Peyer's patch (tissue), 4 donors: Measurements from ENCODE around the gene CDK17.

Experiments used
- CTCF ChIP-seq, 6 experiments: fragments of 450-650 bp in 4 of 6; fragments of 200-600 bp in 2 of 6; sonication (generic) in 1 of 6; IDR thresholded peaks; one replicate each; pipeline ENCODE4 v1.5.1; 2017 to 2019; ENCODE audit warnings: antibody characterized with exemption in 6 of 6, mild to moderate bottlenecking in 3 of 6, moderate library complexity in 1 of 6
- POLR2A ChIP-seq, 2 donors: fragments of 450-650 bp; IDR thresholded peaks; one replicate each; pipeline ENCODE4 v1.5.1; 2017; ENCODE audit warnings: antibody characterized with exemption in 2 of 2, mild to moderate bottlenecking in 2 of 2, moderate library complexity in 2 of 2

DNA sequence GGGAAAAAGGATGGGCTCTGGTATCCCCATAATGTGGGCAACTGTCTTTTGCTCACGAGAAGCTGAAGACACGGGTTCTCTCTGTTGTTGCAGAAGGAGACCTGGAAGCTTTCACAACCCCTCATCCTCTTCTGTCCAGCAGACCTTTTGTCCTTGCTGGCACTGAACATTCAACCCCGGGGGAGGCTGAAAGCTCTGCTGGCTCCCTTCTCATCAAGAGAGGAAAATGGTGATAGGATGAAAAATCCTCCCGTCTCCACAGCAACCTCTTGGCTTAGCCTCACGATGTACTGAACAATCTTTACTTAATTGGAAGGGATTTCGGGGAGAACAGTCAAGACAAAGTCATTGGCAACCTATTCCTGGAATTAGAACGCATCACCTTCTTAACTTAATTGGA lies 167.1 kb downstream of the CDK17 start:
- TF ChIP-seq CTCF (IDR thresholded peaks at IDR 0.05) (no peak), POLR2A (IDR thresholded peaks at IDR 0.05) (no peak)
